Immature natural killer cell (primary cell): ENCODE measurements around the gene CFI. TPM values are rescaled to one million over a fixed set of nuclear protein-coding genes. Genes with fewer than 3 reads are reported as not detected.

Experiments
- DNase-seq, 3 donors: peaks; one replicate each; pipeline ENCODE4 v3.0.0; 2022; ENCODE audit warnings: mixed read lengths in 1 of 3
- H3K27ac Mint-ChIP-seq, 6 donors: one replicate each; pipeline ENCODE4 v1.8.0; 2020; ENCODE audit warnings: mixed read lengths in 6 of 6, mild to moderate bottlenecking in 5 of 6, inconsistent platforms in 4 of 6, moderate library complexity in 3 of 6
- H3K27me3 Mint-ChIP-seq, 3 donors: one replicate each; pipeline ENCODE4 v1.8.0; 2020 to 2021; ENCODE audit warnings: low read depth in 3 of 3, mild to moderate bottlenecking in 3 of 3, mixed read lengths in 3 of 3, moderate library complexity in 3 of 3, inconsistent platforms in 1 of 3
- H3K36me3 Mint-ChIP-seq, 3 donors: one replicate each; pipeline ENCODE4 v1.8.0; 2020; ENCODE audit warnings: mixed read lengths in 3 of 3, inconsistent platforms in 2 of 3, mild to moderate bottlenecking in 2 of 3
- H3K4me1 Mint-ChIP-seq, 2 donors: one replicate each; pipeline ENCODE4 v1.8.0; 2020; ENCODE audit warnings: inconsistent platforms in 2 of 2, mild to moderate bottlenecking in 2 of 2, mixed read lengths in 2 of 2, moderate library complexity in 1 of 2
- H3K4me3 Mint-ChIP-seq, 5 donors: one replicate each; pipeline ENCODE4 v1.8.0; 2020; ENCODE audit warnings: mild to moderate bottlenecking in 5 of 5, mixed read lengths in 5 of 5, inconsistent platforms in 3 of 5, moderate library complexity in 3 of 5
- H3K9me3 Mint-ChIP-seq, 6 donors: one replicate each; pipeline ENCODE4 v1.8.0; 2020; ENCODE audit warnings: mild to moderate bottlenecking in 6 of 6, mixed read lengths in 6 of 6, inconsistent platforms in 4 of 6, moderate library complexity in 3 of 6
- polyA plus RNA-seq, 3 donors: library from polyadenylated mRNA; unstranded; fragments of 300-500 nt; fragmentation: Illumina TruSeq; gene quantifications; one replicate each; pipeline ENCODE4 v1.2.3, GENCODE V29; 2021

The CFI gene
- not detected for polyA plus RNA-seq

GRCh38 chr4:109801895-109802319 lies at the start of gene CFI:
Gene CFI (minus strand): TSS chr4:109801999. CDS start chr4:109801971, 28 bp downstream.
- Mint-ChIP-seq H3K4me1 (no peaks in the 10 kb centered on the region), H3K27me3 (peaks cover 2 to 12% (median 3%) of the 10 kb centered on the region in 3 donors), H3K27ac (no peak within 1 kb of the TSS), H3K36me3 (no peaks in the 10 kb centered on the region), H3K9me3 (no peaks in the 10 kb centered on the region), H3K4me3 (no peak within 1 kb of the TSS)
- DNase-seq = no peak

- Mint-ChIP-seq H3K36me3 (peaks cover 0 to 5% (median 4%) of the 10 kb centered on the region in 3 donors), H3K9me3 (no peaks in the 10 kb centered on the region), H3K27me3 (peaks cover 0 to 2% (median 0%) of the 10 kb centered on the region in 3 donors), H3K27ac (no peak overlapping the region), H3K4me3 (no peak overlapping the region), H3K4me1 (no peaks in the 10 kb centered on the region)
- no peak for DNase-seq
Observed at GRCh38 chr4:109850601-109851000, 48.8 kb upstream of the CFI start.

GRCh38 chr4:109848501-109848900 lies 46.7 kb upstream of the CFI start:
- Mint-ChIP-seq H3K4me1 (no peaks in the 10 kb centered on the region), H3K27ac (no peak overlapping the region), H3K9me3 (no peaks in the 10 kb centered on the region), H3K4me3 (no peak overlapping the region), H3K27me3 (peaks cover 0 to 3% (median 0%) of the 10 kb centered on the region in 3 donors), H3K36me3 (peaks cover 0 to 3% (median 0%) of the 10 kb centered on the region in 3 donors)
- no peak for DNase-seq

- Mint-ChIP-seq H3K27me3 (peaks cover 0 to 3% (median 0%) of the 10 kb centered on the region in 3 donors), H3K4me1 (no peaks in the 10 kb centered on the region), H3K4me3 (no peak within 1 kb of the TSS), H3K36me3 (peaks cover 0 to 3% (median 0%) of the 10 kb centered on the region in 3 donors), H3K27ac (no peak within 1 kb of the TSS), H3K9me3 (no peaks in the 10 kb centered on the region)
- no peak for DNase-seq
Observed at GRCh38 chr4:109847896-109848442, 46.2 kb upstream of the CFI start, which contains the start of gene LRIT3. Gene LRIT3 (plus strand): TSS chr4:109848107. CDS start chr4:109848202, 95 bp downstream.

GRCh38 chr4:109846395-109847098 lies 44.7 kb upstream of the CFI start:
- Mint-ChIP-seq H3K36me3 (no peaks in the 10 kb centered on the region), H3K27ac (no peak overlapping the region), H3K9me3 (no peaks in the 10 kb centered on the region), H3K4me3 (no peak overlapping the region), H3K4me1 (no peaks in the 10 kb centered on the region), H3K27me3 (peaks cover 0 to 3% (median 0%) of the 10 kb centered on the region in 3 donors)
- no peak for DNase-seq

- Mint-ChIP-seq H3K4me1 (no peaks in the 10 kb centered on the region), H3K4me3 (no peak overlapping the region), H3K9me3 (no peaks in the 10 kb centered on the region), H3K36me3 (peaks cover 9 to 13% (median 12%) of the 10 kb centered on the region in 3 donors), H3K27ac (no peak overlapping the region), H3K27me3 (peaks cover 0 to 1% (median 0%) of the 10 kb centered on the region in 3 donors)
- no peak for DNase-seq
Observed at GRCh38 chr4:109836985-109837384, 35.2 kb upstream of the CFI start.

- no peak for DNase-seq
- no peaks in the 10 kb centered on the region for H3K4me1 Mint-ChIP-seq
- H3K36me3 Mint-ChIP-seq = peaks cover 7 to 9% (median 9%) of the 10 kb centered on the region in 3 donors
- peaks cover 0 to 1% (median 0%) of the 10 kb centered on the region in 3 donors for H3K27me3 Mint-ChIP-seq
- no peak overlapping the region for H3K27ac Mint-ChIP-seq
- no peaks in the 10 kb centered on the region for H3K9me3 Mint-ChIP-seq
- H3K4me3 Mint-ChIP-seq = no peak overlapping the region
Observed at GRCh38 chr4:109833756-109834155, 32.0 kb upstream of the CFI start.

GRCh38 chr4:109827672-109828071 lies 25.9 kb upstream of the CFI start, which contains the start of gene RRH:
Gene RRH (plus strand): TSS chr4:109827972. CDS start chr4:109828028, 56 bp downstream.
- H3K27ac Mint-ChIP-seq = no peak within 1 kb of the TSS
- H3K27me3 Mint-ChIP-seq = peaks cover 0 to 2% (median 0%) of the 10 kb centered on the region in 3 donors
- peaks cover 0 to 18% (median 13%) of the 10 kb centered on the region in 3 donors for H3K36me3 Mint-ChIP-seq
- H3K9me3 Mint-ChIP-seq = no peaks in the 10 kb centered on the region
- peaks cover 0 to 2% of the 10 kb centered on the region in 2 donors for H3K4me1 Mint-ChIP-seq
- no peak within 1 kb of the TSS for H3K4me3 Mint-ChIP-seq
- DNase-seq = no peak

GRCh38 chr4:109826719-109827118 lies 24.9 kb upstream of the CFI start:
- Mint-ChIP-seq H3K36me3 (peaks cover 0 to 21% (median 16%) of the 10 kb centered on the region in 3 donors), H3K27me3 (peaks cover 0 to 2% (median 0%) of the 10 kb centered on the region in 3 donors), H3K4me3 (no peak overlapping the region), H3K27ac (no peak overlapping the region), H3K9me3 (no peaks in the 10 kb centered on the region), H3K4me1 (peaks cover 0 to 2% of the 10 kb centered on the region in 2 donors)
- peak in 1 of 3 donors; percentile 19 for DNase-seq

- Mint-ChIP-seq H3K9me3 (no peaks in the 10 kb centered on the region), H3K27ac (no peak overlapping the region), H3K4me1 (peaks cover 14 to 26% of the 10 kb centered on the region in 2 donors), H3K36me3 (peaks cover 8 to 37% (median 16%) of the 10 kb centered on the region in 3 donors), H3K27me3 (peaks cover 0 to 3% (median 0%) of the 10 kb centered on the region in 3 donors), H3K4me3 (no peak overlapping the region)
- DNase-seq = no peak
Observed at GRCh38 chr4:109821185-109821584, 19.4 kb upstream of the CFI start.

GRCh38 chr4:109820563-109820962 lies 18.8 kb upstream of the CFI start:
- peak overlapping the region in 1 of 6 donors; percentile 41 for H3K27ac Mint-ChIP-seq
- no peak for DNase-seq
- H3K27me3 Mint-ChIP-seq = peaks cover 6 to 8% (median 6%) of the 10 kb centered on the region in 3 donors
- H3K4me3 Mint-ChIP-seq = no peak overlapping the region
- no peaks in the 10 kb centered on the region for H3K9me3 Mint-ChIP-seq
- peaks cover 8 to 36% (median 16%) of the 10 kb centered on the region in 3 donors for H3K36me3 Mint-ChIP-seq
- peaks cover 20 to 32% of the 10 kb centered on the region in 2 donors for H3K4me1 Mint-ChIP-seq

- peaks cover 8 to 24% (median 8%) of the 10 kb centered on the region in 3 donors for H3K36me3 Mint-ChIP-seq
- no peak overlapping the region for H3K4me3 Mint-ChIP-seq
- H3K27me3 Mint-ChIP-seq = peaks cover 11 to 15% (median 12%) of the 10 kb centered on the region in 3 donors
- DNase-seq = no peak
- H3K27ac Mint-ChIP-seq = no peak overlapping the region
- H3K9me3 Mint-ChIP-seq = no peaks in the 10 kb centered on the region
- peaks cover 30 to 43% of the 10 kb centered on the region in 2 donors for H3K4me1 Mint-ChIP-seq
Observed at GRCh38 chr4:109818268-109818667, 16.5 kb upstream of the CFI start.

GRCh38 chr4:109816894-109817293 lies 15.1 kb upstream of the CFI start:
- Mint-ChIP-seq H3K27ac (peak overlapping the region; percentile 92 to 99 (median 95)), H3K9me3 (no peaks in the 10 kb centered on the region), H3K4me1 (peaks cover 28 to 43% of the 10 kb centered on the region in 2 donors), H3K36me3 (peaks cover 0 to 15% (median 8%) of the 10 kb centered on the region in 3 donors), H3K27me3 (peaks cover 9 to 15% (median 12%) of the 10 kb centered on the region in 3 donors), H3K4me3 (peak overlapping the region; percentile 87 to 97 (median 93))
- no peak for DNase-seq

- H3K9me3 Mint-ChIP-seq = no peaks in the 10 kb centered on the region
- H3K4me1 Mint-ChIP-seq = peaks cover 28 to 43% of the 10 kb centered on the region in 2 donors
- H3K27me3 Mint-ChIP-seq = peaks cover 9 to 15% (median 12%) of the 10 kb centered on the region in 3 donors
Observed at GRCh38 chr4:109816082-109816442, 14.3 kb upstream of the CFI start.

More at GRCh38 chr4:109816082-109816442, 14.3 kb upstream of the CFI start:
- Mint-ChIP-seq H3K27ac (peak overlapping the region; percentile 92 to 99 (median 95)), H3K4me3 (peak overlapping the region; percentile 87 to 97 (median 93)), H3K36me3 (peaks cover 0 to 14% (median 8%) of the 10 kb centered on the region in 3 donors)
- DNase-seq = peak in 2 of 3 donors; percentile 71 to 72
